IMR-90 (cell line): ENCODE measurements around the gene SSTR1. TPM values are rescaled to one million over a fixed set of nuclear protein-coding genes. Genes with fewer than 3 reads are reported as not detected.

ENCODE experiments used
- ATAC-seq: fragments of 200-7000 bp; cut with Tn5 transposase; 2 replicates; pipeline ENCODE4 v1.9.1; 2020; ENCODE audit warnings: low read depth, mild to moderate bottlenecking, moderate library complexity
- BruUV-seq: library from RNA; stranded (reverse); fragments of 400-500 nt; replicated peaks from 2 replicates; lab custom pipeline; 2021; lab: Mats Ljungman, UMichigan
- CTCF ChIA-PET: fragments of 300-600 bp; formaldehyde crosslinking; extraction: SDS; loops from one replicate; lab custom pipeline; 2021; ENCODE audit warnings: antibody characterized with exemption; lab: Yijun Ruan, JAX
- POLR2A ChIA-PET: fragments of 300-600 bp; sonication (Branson Sonifier 250); formaldehyde crosslinking; loops from one replicate; lab custom pipeline; 2022; ENCODE audit warnings: antibody characterized with exemption; ENCODE audit not compliant: unreplicated experiment; lab: Charles Lee
- DNase-seq: peaks from one replicate; pipeline ENCODE4 v3.0.0; 2013
- H2AFZ ChIP-seq: replicated peaks from 2 replicates; pipeline ENCODE3; 2013; ENCODE audit warnings: low read length, mild to moderate bottlenecking; ENCODE audit not compliant: poor library complexity
- H2AK5ac ChIP-seq: 2 replicates; pipeline ENCODE4 v1.6.1; 2013; ENCODE audit warnings: low read depth, low read length, inconsistent platforms
- H2AK9ac ChIP-seq: replicated peaks from 2 replicates; pipeline ENCODE3; 2013; ENCODE audit warnings: mild to moderate bottlenecking, low read depth, low read length, moderate library complexity; ENCODE audit not compliant: poor library complexity
- H2BK120ac ChIP-seq: 2 replicates; pipeline ENCODE4 v1.6.1; 2013; ENCODE audit warnings: low read depth, low read length, inconsistent platforms
- H2BK15ac ChIP-seq: 3 replicates; pipeline ENCODE4 v1.6.1; 2013; ENCODE audit warnings: low read depth, low read length, inconsistent platforms
- H2BK20ac ChIP-seq: 2 replicates; pipeline ENCODE4 v1.6.1; 2013; ENCODE audit warnings: low read depth, mild to moderate bottlenecking, inconsistent platforms, low read length, moderate library complexity
- H2BK5ac ChIP-seq: 2 replicates; pipeline ENCODE4 v1.6.1; 2013; ENCODE audit warnings: mild to moderate bottlenecking, low read depth, low read length, inconsistent platforms; ENCODE audit not compliant: poor library complexity, severe bottlenecking
- H3K14ac ChIP-seq: replicated peaks from 2 replicates; pipeline ENCODE4 v1.6.1; 2013; ENCODE audit warnings: low read depth, low read length, inconsistent platforms
- H3K18ac ChIP-seq: 2 replicates; pipeline ENCODE4 v1.6.1; 2013; ENCODE audit warnings: low read depth, low read length, control low read depth
- H3K23ac ChIP-seq: 2 replicates; pipeline ENCODE4 v1.6.1; 2013; ENCODE audit warnings: low read depth, low read length, inconsistent platforms
- H3K27ac ChIP-seq: 2 replicates; pipeline ENCODE4 v1.5.1; 2013; ENCODE audit warnings: mild to moderate bottlenecking, control low read depth, low read length; ENCODE audit not compliant: insufficient read depth
- H3K27me3 ChIP-seq: 2 replicates; pipeline ENCODE4 v1.6.1; 2013; ENCODE audit warnings: low read length; ENCODE audit not compliant: control insufficient read depth, insufficient read depth
- H3K36me3 ChIP-seq: 2 replicates; pipeline ENCODE4 v1.6.1; 2013; ENCODE audit warnings: low read length, mixed read lengths; ENCODE audit not compliant: control insufficient read depth, insufficient read depth
- H3K4ac ChIP-seq: 2 replicates; pipeline ENCODE4 v1.6.1; 2013; ENCODE audit warnings: low read depth, low read length, inconsistent platforms
- H3K4me1 ChIP-seq: 2 replicates; pipeline ENCODE4 v1.6.1; 2013; ENCODE audit warnings: low read length, mixed read lengths; ENCODE audit not compliant: control insufficient read depth, insufficient read depth
- H3K4me2 ChIP-seq: 2 replicates; pipeline ENCODE4 v1.6.1; 2013; ENCODE audit warnings: low read depth, mild to moderate bottlenecking, control low read depth, low read length, moderate library complexity
- H3K4me3 ChIP-seq: 2 replicates; pipeline ENCODE4 v1.5.1; 2013; ENCODE audit warnings: low read depth, mild to moderate bottlenecking, control low read depth, low read length, moderate library complexity; ENCODE audit not compliant: insufficient read depth
- H3K56ac ChIP-seq: 2 replicates; pipeline ENCODE4 v1.6.1; 2013; ENCODE audit warnings: low read length, inconsistent platforms; ENCODE audit not compliant: insufficient read depth; ENCODE audit errors: extremely low read depth
- H3K79me1 ChIP-seq, 2 experiments: 2 replicates each; pipeline ENCODE4 v1.6.1; 2013; ENCODE audit warnings: low read length in 2 of 2, inconsistent platforms in 1 of 2, low read depth in 1 of 2
- H3K9ac ChIP-seq: 2 replicates; pipeline ENCODE4 v1.6.1; 2013; ENCODE audit warnings: low read depth, low read length, control low read depth
- H3K9me1 ChIP-seq: 2 replicates; pipeline ENCODE4 v1.6.1; 2013; ENCODE audit warnings: low read length, inconsistent platforms; ENCODE audit not compliant: insufficient read depth
- H3K9me3 ChIP-seq: 2 replicates; pipeline ENCODE4 v1.6.1; 2013; ENCODE audit warnings: low read length; ENCODE audit not compliant: control insufficient read depth, insufficient read depth
- H4K20me1 ChIP-seq: 2 replicates; pipeline ENCODE4 v1.6.1; 2013; ENCODE audit warnings: low read length, inconsistent platforms; ENCODE audit not compliant: insufficient read depth
- H4K5ac ChIP-seq: 2 replicates; pipeline ENCODE4 v1.6.1; 2013; ENCODE audit warnings: mild to moderate bottlenecking, low read depth, low read length, control low read depth
- H4K8ac ChIP-seq, 2 experiments: 2 replicates each; pipeline ENCODE4 v1.6.1; 2013; ENCODE audit warnings: low read depth in 2 of 2, low read length in 2 of 2, control low read depth in 1 of 2, inconsistent platforms in 1 of 2
- H4K91ac ChIP-seq: 2 replicates; pipeline ENCODE4 v1.6.1; 2013; ENCODE audit warnings: low read depth, low read length, inconsistent platforms; ENCODE audit not compliant: insufficient read depth
- CHD1 ChIP-seq: IDR thresholded peaks from 2 replicates; pipeline ENCODE4 v1.6.1; 2012; ENCODE audit warnings: low read depth, low read length, improper control_type of control experiment
- CTCF ChIP-seq: conservative IDR thresholded peaks from 2 replicates; pipeline ENCODE4 v1.5.1; 2012; ENCODE audit warnings: mild to moderate bottlenecking, low read depth, low read length, improper control_type of control experiment
- FOS ChIP-seq: fragments of 150-350 bp; IDR thresholded peaks from 2 replicates; pipeline ENCODE4 v1.6.1; 2016; ENCODE audit warnings: low read depth, low read length
- MAFK ChIP-seq: IDR thresholded peaks from 2 replicates; pipeline ENCODE4 v1.6.1; 2012; ENCODE audit warnings: low read depth, low read length, improper control_type of control experiment
- MAZ ChIP-seq: IDR thresholded peaks from 2 replicates; pipeline ENCODE4 v1.6.1; 2012; ENCODE audit warnings: low read depth, mild to moderate bottlenecking, low read length, improper control_type of control experiment, moderate library complexity, borderline replicate concordance
- MXI1 ChIP-seq: IDR thresholded peaks from 2 replicates; pipeline ENCODE4 v1.6.1; 2012; ENCODE audit warnings: low read depth, mild to moderate bottlenecking, low read length, moderate library complexity, borderline replicate concordance
- RAD21 ChIP-seq: IDR thresholded peaks from 2 replicates; pipeline ENCODE4 v1.6.1; 2012; ENCODE audit warnings: low read length, improper control_type of control experiment
- RCOR1 ChIP-seq: IDR thresholded peaks from 2 replicates; pipeline ENCODE4 v1.6.1; 2012; ENCODE audit warnings: mild to moderate bottlenecking, low read length, improper control_type of control experiment; ENCODE audit not compliant: insufficient replicate concordance
- RFX5 ChIP-seq: IDR thresholded peaks from 2 replicates; pipeline ENCODE4 v1.8.0; 2012; ENCODE audit warnings: low read depth, mild to moderate bottlenecking, low read length, moderate library complexity
- SMC3 ChIP-seq: fragments of 150-350 bp; IDR thresholded peaks from 2 replicates; pipeline ENCODE4 v1.6.1; 2016; ENCODE audit warnings: low read depth, mild to moderate bottlenecking, antibody characterized with exemption, low read length, moderate library complexity
- WGBS, 2 experiments: methylation state at CpG; one replicate each; pipeline versions ENCODE4 v1.1.5 to v1.1.7; 2013; ENCODE audit warnings: missing lambda C conversion rate in 2 of 2; ENCODE audit not compliant: insufficient read length in 1 of 2; ENCODE audit errors: extremely low coverage in 2 of 2; 5-methylcytosine and 5-hydroxymethylcytosine counted together
- dilution Hi-C: fragments of 300-500 bp; cut with HindIII; formaldehyde crosslinking; loops from one replicate; pipeline ENCODE4 v1.14.3; 2018; ENCODE audit warnings: low sequenced_read_pairs; ENCODE audit not compliant: unreplicated experiment
- in situ Hi-C: fragments of 300-500 bp; cut with MboI; formaldehyde crosslinking; loops from 3 replicates; pipeline ENCODE4 v1.14.3; 2019; ENCODE audit warnings: low sequenced_read_pairs, inconsistent platforms, mixed read lengths
- intact Hi-C: fragments of 100-400 bp; cut with micrococcal nuclease; formaldehyde crosslinking; loops from 2 replicates; pipeline ENCODE4 v1.10.0; 2022
- polyA plus RNA-seq, 3 experiments: library from polyadenylated mRNA; depleted of rRNA; stranded (reverse); fragments of >200 nt; gene quantifications; 2 replicates each; pipeline ENCODE4 v1.2.3, GENCODE V29; 2012; ENCODE audit warnings: low replicate concordance in 1 of 3
- total RNA-seq: library from RNA; depleted of rRNA; stranded (reverse); fragments of >200 nt; gene quantifications from 2 replicates; pipeline ENCODE4 v1.2.3, GENCODE V29; 2012
- TF ChIP-seq, protein P1 (sequence below): fragments of 150-350 bp; IDR thresholded peaks from 2 replicates; pipeline ENCODE4 v1.6.1; 2016; ENCODE audit warnings: low read depth, mild to moderate bottlenecking, low read length, moderate library complexity, borderline replicate concordance
- TF ChIP-seq, protein P2 (sequence below): fragments of 150-350 bp; IDR thresholded peaks from 2 replicates; pipeline ENCODE4 v1.6.1; 2017; ENCODE audit warnings: mild to moderate bottlenecking, antibody characterized with exemption, low read length, low read depth

Gene SSTR1
- total and polyA plus RNA-seq, 2 of the 4 experiments (the other 2 are of a cell fraction) = 1.1 to 5.5 TPM

- H3K18ac ChIP-seq = peak overlapping the region; percentile 74; the same call in 1 of the 2 replicates
- H2BK15ac ChIP-seq = no peak overlapping the region; the same call in 2 of the 3 replicates
- H2AK9ac ChIP-seq = no peak overlapping the region
- dilution Hi-C loops (no loop called here), intact Hi-C loops (loop anchor here (5.0 kb wide), 1 partner anchor 149 kb away; no protein-coding TSS in a partner anchor), in situ Hi-C loops (no loop called here)
- H3K36me3 ChIP-seq = no peaks in the 10 kb centered on the region
- CTCF ChIA-PET = interaction anchor here (1.1 kb wide), 1 partner anchor 12 kb away, joined by 3 read pairs; no protein-coding TSS in a partner anchor
- H4K8ac ChIP-seq = peak overlapping the region in 1 of 2 experiments; percentile 0; a peak in 1 of 4 replicates
- TF ChIP-seq CHD1 (no peak), CTCF (no peak), MXI1 (no peak), RFX5 (no peak), SMC3 (no peak), FOS (no peak), MAZ (no peak), RAD21 (no peak), MAFK (no peak), RCOR1 (no peak)
- TF ChIP-seq, protein P1, sequence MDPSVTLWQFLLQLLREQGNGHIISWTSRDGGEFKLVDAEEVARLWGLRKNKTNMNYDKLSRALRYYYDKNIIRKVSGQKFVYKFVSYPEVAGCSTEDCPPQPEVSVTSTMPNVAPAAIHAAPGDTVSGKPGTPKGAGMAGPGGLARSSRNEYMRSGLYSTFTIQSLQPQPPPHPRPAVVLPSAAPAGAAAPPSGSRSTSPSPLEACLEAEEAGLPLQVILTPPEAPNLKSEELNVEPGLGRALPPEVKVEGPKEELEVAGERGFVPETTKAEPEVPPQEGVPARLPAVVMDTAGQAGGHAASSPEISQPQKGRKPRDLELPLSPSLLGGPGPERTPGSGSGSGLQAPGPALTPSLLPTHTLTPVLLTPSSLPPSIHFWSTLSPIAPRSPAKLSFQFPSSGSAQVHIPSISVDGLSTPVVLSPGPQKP = no peak
- TF ChIP-seq, protein P2, sequence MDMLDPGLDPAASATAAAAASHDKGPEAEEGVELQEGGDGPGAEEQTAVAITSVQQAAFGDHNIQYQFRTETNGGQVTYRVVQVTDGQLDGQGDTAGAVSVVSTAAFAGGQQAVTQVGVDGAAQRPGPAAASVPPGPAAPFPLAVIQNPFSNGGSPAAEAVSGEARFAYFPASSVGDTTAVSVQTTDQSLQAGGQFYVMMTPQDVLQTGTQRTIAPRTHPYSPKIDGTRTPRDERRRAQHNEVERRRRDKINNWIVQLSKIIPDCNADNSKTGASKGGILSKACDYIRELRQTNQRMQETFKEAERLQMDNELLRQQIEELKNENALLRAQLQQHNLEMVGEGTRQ = no peak
- 0 out of 2 replicates have a peak, but pooled peaks cover 2% of the 10 kb centered on the region for H3K9me3 ChIP-seq
- no peaks in the 10 kb centered on the region for H4K20me1 ChIP-seq
- H2AK5ac ChIP-seq = no peak overlapping the region
- peak overlapping the region; percentile 78; the same call in 1 of the 2 replicates for H3K4me2 ChIP-seq
- no peak overlapping the region for H3K27ac ChIP-seq
- peak overlapping the region; percentile 29; the same call in 1 of the 2 replicates for H3K23ac ChIP-seq
- DNase-seq (peak; percentile 2), ATAC-seq (no peak)
- no peak overlapping the region for H2BK120ac ChIP-seq
- POLR2A ChIA-PET = interaction anchor here (0.6 kb wide), 1 partner anchor 167 kb away, joined by 3 read pairs; no protein-coding TSS in a partner anchor
- H4K91ac ChIP-seq = no peak overlapping the region
- no peaks in the 10 kb centered on the region for H3K79me1 ChIP-seq
- no TSS peak for BruUV-seq
- no peak overlapping the region for H3K14ac ChIP-seq
- WGBS, 2 experiments = no CpG with 5 or more reads among the region's 4 CpGs
- no peaks in the 10 kb centered on the region for H3K9me1 ChIP-seq
- no peaks in the 10 kb centered on the region for H3K27me3 ChIP-seq
- no peak overlapping the region; the same call in 1 of the 2 replicates for H3K4me3 ChIP-seq
- peak overlapping the region; percentile 18; the same call in 1 of the 2 replicates for H2BK20ac ChIP-seq
- H3K9ac ChIP-seq = no peak overlapping the region
- H3K4ac ChIP-seq = no peak overlapping the region; the same call in 1 of the 2 replicates
- no peak overlapping the region for H3K56ac ChIP-seq
- peak overlapping the region; percentile 3 for H2BK5ac ChIP-seq
- peaks cover 2% of the 10 kb centered on the region; the same call in 1 of the 2 replicates for H3K4me1 ChIP-seq
- peak overlapping the region; percentile 46; the same call in 1 of the 2 replicates for H4K5ac ChIP-seq
- no peak overlapping the region for H2AFZ ChIP-seq
Observed at GRCh38 chr14:38253676-38254075, 46.0 kb downstream of the SSTR1 start.
